ENCODE measurements around the gene SRRM4.

The SRRM4 gene

DNA sequence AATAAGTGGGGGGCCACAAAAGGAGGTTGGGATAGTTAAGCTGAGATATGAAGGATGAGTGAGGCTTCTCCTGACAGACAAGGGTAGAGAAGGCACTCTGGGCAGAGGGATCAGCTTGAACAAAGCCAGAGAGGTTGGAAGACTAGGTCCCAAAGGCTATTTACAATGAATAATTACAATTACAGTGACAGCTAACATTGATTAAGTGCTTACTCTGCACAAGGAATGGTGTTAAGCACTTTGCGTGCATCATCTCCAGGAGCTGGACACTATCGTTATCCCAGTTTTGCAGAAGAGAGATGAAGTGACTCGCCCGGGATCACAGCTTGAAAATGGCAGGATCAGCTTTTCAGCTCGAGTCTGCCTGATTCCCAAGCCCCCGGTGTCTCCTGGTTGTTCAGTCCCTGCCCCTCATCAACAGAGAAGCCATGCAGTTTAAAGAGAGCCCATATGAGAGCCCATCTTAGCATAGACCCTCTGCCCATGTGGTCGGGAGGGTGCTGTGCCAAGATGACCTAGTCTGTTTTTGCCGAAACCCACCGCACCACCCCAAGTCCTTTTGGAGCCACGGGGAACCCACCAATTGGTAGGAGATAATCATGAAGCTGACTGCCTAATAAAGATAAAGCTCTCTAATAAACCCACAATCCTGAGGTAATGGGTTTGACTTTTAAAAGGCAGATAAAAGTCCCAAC, 107.5 kb downstream of the SRRM4 start:
- TF ChIP-seq, protein P1, sequence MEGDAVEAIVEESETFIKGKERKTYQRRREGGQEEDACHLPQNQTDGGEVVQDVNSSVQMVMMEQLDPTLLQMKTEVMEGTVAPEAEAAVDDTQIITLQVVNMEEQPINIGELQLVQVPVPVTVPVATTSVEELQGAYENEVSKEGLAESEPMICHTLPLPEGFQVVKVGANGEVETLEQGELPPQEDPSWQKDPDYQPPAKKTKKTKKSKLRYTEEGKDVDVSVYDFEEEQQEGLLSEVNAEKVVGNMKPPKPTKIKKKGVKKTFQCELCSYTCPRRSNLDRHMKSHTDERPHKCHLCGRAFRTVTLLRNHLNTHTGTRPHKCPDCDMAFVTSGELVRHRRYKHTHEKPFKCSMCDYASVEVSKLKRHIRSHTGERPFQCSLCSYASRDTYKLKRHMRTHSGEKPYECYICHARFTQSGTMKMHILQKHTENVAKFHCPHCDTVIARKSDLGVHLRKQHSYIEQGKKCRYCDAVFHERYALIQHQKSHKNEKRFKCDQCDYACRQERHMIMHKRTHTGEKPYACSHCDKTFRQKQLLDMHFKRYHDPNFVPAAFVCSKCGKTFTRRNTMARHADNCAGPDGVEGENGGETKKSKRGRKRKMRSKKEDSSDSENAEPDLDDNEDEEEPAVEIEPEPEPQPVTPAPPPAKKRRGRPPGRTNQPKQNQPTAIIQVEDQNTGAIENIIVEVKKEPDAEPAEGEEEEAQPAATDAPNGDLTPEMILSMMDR (IDR thresholded peaks at IDR 0.05; ENCODE audit: low read depth, low read length, missing control alignments), result no peak
- in situ Hi-C loops (cut with HindIII; ENCODE audit: low sequenced_read_pairs), result no loop called here
- no peak overlapping the region for H3K4me3 ChIP-seq (ENCODE audit: low read depth, low read length)
- no peak for DNase-seq (ENCODE audit: low read depth)

DNA sequence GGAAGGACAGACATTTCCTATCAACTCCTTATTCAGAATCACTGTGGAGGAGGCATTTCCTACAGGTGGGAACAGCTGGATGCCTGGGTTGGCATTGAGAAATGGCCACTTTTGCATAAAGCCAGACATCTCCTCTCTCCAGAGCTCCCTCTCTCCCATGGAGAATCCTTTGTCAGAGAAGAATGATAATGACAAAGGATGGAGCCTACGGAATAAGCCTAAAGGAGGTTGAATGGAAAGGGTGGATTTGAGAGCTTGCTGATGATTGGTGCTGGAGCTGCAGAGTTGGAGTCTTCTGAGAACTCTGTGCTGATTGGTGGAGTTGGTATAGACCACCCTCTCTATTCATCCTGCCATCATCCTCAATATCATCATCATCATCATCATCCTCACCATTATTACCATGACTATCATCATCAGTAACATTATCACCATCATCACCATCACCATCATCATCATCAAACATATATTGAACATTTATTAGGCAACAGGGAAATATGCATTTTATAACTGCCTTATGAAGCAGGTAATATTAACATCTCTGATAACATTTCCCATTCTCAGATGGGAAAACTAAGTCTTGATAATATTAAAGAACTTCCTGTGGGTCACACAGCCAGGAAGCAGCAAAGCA, 108.2 kb downstream of the SRRM4 start:
- TF ChIP-seq, protein P1 (IDR thresholded peaks at IDR 0.05; ENCODE audit: low read depth, low read length, missing control alignments), result no peak

DNA sequence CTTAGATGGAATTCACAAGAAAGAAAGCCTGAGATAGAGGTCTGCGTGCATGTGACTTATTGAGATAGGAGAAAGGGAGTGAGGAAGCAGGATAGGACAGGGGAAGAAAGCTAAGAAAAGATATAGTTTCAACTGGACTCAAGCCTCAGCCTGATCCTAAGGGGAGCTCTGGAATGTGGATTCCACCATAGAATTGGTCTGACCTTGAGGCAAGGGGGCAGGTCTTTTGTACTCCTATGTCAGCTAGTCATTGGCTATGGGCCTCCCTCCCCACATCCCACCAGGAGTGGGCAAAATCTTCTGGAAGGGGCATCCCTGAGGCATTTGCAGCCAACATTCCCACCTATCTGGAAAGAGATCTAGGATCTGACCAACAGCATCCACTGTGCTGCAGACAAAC, 108.9 kb downstream of the SRRM4 start:
- in situ Hi-C loops (cut with HindIII; ENCODE audit: low sequenced_read_pairs), result no loop called here
- TF ChIP-seq, protein P1 (IDR thresholded peaks at IDR 0.05; ENCODE audit: low read depth, low read length, missing control alignments), result no peak
- DNase-seq (ENCODE audit: low read depth), result no peak
- H3K4me3 ChIP-seq (ENCODE audit: low read depth, low read length), result no peak overlapping the region

More for the DNA sequence above, 108.2 kb downstream of the SRRM4 start:
- no peak overlapping the region for H3K4me3 ChIP-seq (ENCODE audit: low read depth, low read length)
- in situ Hi-C loops (cut with HindIII; ENCODE audit: low sequenced_read_pairs), result no loop called here
- no peak for DNase-seq (ENCODE audit: low read depth)

DNA sequence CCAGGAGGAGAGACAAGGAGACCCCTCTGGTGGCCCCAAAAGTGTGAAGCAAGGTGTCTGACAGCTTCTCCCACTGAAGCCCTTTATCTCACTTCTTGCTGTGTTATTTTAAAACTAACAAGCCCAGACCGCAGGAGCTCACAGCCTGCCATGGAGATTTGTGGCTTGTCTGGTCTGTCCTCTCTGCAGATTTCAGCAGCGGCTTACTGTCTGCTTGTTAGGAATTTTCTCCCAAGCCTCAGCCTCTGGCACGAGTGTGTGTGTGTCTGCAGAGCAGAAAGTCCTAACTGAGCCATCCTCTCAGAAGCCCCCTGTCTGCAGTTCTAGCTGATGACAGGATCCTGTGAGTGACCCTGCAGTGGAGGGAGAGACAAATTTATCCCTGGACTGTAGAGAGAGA, 109.5 kb downstream of the SRRM4 start:
- in situ Hi-C loops (cut with HindIII; ENCODE audit: low sequenced_read_pairs), result no loop called here
- H3K4me3 ChIP-seq (ENCODE audit: low read depth, low read length), result no peak overlapping the region
- TF ChIP-seq, protein P1 (IDR thresholded peaks at IDR 0.05; ENCODE audit: low read depth, low read length, missing control alignments), result no peak
- no peak for DNase-seq (ENCODE audit: low read depth)

DNA sequence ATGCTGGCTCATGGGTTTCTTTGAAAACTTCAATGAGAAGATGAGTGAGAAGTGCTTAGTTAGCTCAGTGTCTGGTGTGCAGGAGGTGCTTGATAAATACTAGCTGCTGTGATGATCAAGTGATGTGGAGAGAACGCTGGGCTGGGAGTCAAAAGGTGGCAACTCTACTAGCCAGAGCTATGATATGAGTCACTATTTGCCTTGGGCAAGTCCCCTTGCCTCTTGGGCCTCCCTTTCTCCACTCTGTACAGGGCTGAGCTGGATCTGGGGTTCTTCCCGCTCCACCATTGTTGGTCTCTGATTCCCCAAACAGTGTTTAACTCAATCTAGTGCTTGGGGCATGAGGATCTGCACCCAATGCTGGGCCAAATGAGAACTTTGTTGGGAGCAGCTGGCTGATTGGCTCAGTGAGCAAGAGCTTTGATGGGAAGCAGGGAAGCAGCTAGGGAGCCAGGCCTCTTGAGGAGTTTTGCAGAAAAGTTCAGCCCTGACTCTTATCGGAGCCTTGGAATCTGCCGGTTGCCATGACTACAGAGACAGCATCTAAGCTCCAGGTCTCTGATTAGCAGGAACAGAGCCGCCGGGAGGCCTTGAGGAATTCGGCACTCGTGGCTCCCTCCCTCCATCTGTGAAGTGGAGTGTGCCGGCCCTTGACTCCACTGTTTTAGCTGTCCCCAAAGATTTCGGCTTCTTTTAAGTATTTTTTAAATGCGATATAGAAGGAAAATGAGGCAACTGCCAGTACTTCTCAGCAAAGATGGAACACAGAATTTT, 115.3 kb downstream of the SRRM4 start:
- no peak overlapping the region for H3K4me3 ChIP-seq (ENCODE audit: low read depth, low read length)
- in situ Hi-C loops (cut with HindIII; ENCODE audit: low sequenced_read_pairs), result no loop called here
- DNase-seq (ENCODE audit: low read depth), result no peak
- TF ChIP-seq, protein P1 (IDR thresholded peaks at IDR 0.05; ENCODE audit: low read depth, low read length, missing control alignments), result no peak

DNA sequence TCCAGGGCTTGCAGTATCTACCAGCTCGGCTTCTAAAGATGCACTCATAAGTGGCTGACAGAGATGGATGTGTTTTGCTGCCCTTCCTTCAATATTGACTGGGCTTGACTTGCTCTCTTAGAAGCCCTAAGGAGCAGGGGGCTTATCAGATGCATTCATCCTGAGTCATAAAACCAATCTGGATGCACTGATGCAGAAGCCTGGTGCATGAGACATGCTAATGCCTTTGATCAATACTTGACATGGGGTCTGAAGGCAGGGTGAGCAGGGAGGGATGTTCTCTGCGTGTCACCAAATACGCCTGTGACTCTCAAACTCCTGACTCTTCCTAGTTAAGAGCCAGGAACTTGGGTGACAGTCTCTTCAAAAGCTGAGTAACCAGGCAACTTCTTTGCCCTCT, 119.6 kb downstream of the SRRM4 start:
- DNase-seq (ENCODE audit: low read depth), result no peak
- in situ Hi-C loops (cut with HindIII; ENCODE audit: low sequenced_read_pairs), result no loop called here
- TF ChIP-seq, protein P1 (IDR thresholded peaks at IDR 0.05; ENCODE audit: low read depth, low read length, missing control alignments), result no peak
- H3K4me3 ChIP-seq (ENCODE audit: low read depth, low read length), result no peak overlapping the region

Data from astrocyte of the cerebellum (primary cell).